Activated CD8-positive, alpha-beta memory T cell treated with anti-CD3 and anti-CD28 coated beads, Interleukin-2, amount 50 U/mL, for 4 hours (primary cell): Measurements from ENCODE around the gene NDST3.

Source experiments
- DNase-seq: peaks from one replicate; pipeline ENCODE4 v3.0.0-alpha.2; 2020

The NDST3 gene

DNA sequence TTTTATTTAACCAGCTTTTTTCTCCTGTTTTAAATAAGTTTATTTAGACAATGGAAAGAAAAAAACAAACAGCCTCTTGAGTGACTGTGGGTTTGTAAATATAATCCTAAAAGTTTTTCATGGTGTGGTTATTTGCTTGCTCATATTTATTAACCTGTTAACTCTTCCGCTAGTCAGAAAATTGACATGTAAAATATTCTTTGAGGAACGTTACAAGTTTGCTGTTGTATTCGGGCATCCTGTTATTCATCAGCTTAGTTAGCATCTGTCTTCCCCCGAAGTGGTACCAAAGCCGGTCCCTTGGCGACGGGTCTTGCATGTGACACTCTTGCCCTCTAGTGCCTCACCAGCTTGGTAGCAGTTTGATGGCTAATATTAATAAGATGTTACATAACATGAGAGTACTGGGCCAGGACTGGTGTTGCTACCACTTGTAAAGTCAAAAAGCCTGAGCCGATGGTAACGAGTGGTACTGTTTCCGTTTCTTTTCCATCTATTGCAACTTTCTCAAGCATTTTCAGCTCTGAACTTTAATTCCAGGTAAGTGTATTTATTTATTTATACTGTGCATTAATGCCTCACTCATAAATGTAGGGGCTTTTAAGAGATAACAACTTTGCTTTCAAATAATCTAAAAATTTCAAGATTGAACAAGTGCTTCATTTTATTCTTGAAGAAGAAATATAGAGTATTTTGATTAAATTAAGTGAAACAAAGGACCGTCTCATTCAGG, at the start of gene NDST3:
TSS of gene NDST3 (plus strand) at position 434 of the 733 bp plus-strand sequence. CDS start 19,425 bp downstream, outside the sequence.
- no peak for DNase-seq

GRCh38 chr4:117986321-117986720, 48.0 kb upstream of the NDST3 start:
- DNase-seq, result no peak

- DNase-seq, result no peak
Measured at GRCh38 chr4:117987464-117987863, 46.8 kb upstream of the NDST3 start.

- no peak for DNase-seq
Measured at GRCh38 chr4:117996891-117997290, 37.4 kb upstream of the NDST3 start.

DNA sequence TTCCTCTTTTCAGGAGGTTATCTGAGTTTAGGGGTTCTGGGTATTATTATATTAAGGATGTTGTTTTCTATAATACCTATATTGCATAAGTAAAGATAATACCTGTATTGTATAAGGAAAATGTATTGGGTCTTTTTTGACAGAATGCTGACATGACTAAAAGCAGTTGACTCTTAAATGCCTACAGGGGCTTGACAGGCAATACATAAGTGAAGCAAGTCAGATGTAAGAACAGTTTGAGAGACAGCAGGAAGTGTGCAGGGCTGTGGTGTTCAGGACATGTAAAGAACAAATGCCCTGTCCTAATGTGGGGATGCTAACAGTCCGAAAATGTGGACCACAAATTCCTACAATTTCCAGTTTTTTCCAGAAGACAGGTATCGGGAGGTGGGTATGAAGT, 30.2 kb upstream of the NDST3 start:
- no peak for DNase-seq

- no peak for DNase-seq
Measured at GRCh38 chr4:118005883-118006282, 28.4 kb upstream of the NDST3 start.

- no peak for DNase-seq
Measured at GRCh38 chr4:118012142-118012541, 22.1 kb upstream of the NDST3 start.

DNA sequence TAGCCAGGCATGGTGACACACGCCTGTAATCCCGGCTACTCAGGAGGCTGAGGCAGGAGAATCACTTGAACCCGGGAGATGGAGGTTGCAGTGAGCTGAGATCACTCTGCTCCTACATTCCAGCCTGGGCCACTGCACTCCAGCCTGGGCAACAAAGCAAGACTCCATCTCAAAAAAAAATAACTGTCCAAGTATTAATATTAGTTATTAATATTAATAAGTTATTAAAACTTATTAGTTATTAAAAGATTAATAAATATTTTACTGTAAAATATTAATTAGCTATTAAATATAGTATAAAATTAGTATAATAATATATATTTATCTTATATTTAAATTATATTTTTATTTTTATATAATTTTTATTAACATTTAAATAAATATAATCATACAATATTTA, 19.5 kb upstream of the NDST3 start:
- DNase-seq, result no peak

- no peak for DNase-seq
Measured at GRCh38 chr4:118018381-118019145, 15.7 kb upstream of the NDST3 start.

DNA sequence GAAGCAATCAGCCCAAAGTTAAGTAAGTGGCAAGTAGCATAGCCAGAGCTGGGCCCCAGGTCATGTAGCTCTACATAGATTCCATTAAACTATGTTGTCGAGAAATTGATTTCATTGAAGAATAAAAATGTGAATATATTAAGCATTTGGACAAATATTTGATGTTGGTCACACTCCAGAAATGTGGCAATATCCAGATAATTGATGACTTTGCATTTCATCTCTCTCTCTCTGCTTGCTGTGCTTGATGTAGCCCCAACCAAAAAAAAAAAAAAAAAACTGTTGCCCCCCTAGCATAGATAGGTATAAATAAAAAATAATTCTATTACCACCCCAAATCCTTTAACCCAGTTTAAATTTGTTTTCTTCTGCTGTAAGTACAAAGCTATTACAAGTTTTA, 7.5 kb upstream of the NDST3 start:
- no peak for DNase-seq

GRCh38 chr4:118029224-118029623, 5.1 kb upstream of the NDST3 start:
- DNase-seq, result no peak

DNA sequence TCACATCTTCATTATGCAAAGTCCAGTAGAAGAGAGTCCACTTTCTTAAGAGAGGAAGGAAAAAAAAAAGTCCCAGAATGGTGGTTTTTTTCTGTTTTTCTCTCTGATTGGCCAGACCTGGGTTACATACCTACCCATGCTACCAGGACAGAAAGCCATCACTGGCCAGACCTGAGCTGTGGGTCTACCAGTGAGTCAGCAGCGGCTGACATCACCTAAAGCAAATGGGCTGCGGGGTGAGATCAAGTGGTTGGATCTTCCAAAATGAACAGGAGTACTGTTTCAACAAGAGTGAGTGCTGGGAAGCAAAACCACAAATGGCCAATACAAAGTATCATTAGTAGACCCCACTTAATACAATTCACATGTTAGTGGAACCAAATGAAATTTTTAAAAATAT, 1.6 kb upstream of the NDST3 start:
- no peak for DNase-seq

DNA sequence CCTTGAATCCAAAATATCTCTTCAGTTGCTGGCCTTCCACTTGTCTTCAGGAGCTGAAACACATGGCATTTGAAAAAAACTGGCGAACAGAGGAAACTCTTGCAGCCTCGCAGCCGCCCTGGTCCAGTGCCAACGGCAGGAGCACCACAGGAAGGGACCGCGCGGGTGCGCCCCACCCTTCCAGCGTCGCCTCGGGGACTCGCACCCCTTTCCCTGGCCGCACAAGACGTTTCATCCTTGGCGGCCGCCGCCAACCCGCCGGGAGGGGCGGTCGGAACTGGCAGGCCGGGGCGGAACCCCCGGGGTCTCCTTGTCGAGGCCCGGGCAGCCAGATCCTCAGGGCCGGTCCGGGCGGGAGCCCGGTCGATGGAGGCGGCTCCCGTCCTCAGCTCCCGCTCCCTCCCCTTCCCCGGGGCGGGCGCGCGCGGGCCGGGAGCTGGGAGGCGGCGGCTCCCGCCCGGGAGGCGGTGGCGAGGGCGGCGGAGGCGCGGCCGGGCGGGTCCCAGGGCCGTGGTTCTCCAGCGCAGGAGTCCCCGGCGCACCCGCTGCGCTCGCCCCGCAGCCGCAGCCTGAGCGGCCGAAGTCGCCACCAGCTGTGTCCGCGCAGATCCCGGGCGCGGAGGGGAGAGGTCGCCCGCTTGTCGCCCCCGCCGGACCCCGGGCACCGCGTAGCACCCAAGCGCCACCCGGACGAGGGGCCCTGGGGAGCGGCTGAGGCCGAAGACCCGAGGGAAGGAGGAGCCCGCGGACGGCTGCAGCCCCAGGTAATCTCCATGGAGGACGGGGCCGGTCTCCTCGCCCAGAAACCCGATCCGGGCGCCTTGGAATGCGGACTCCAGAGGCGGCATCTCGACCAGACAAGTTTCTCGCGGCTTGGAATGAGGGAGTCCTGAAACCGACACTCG, 886 bp upstream of the NDST3 start:
- DNase-seq, result no peak

GRCh38 chr4:118035309-118035708, 1.0 kb downstream of the NDST3 start:
- DNase-seq, result no peak

GRCh38 chr4:118036336-118036735, 2.0 kb downstream of the NDST3 start:
- no peak for DNase-seq

GRCh38 chr4:118037955-118038354, 3.7 kb downstream of the NDST3 start:
- no peak for DNase-seq

DNA sequence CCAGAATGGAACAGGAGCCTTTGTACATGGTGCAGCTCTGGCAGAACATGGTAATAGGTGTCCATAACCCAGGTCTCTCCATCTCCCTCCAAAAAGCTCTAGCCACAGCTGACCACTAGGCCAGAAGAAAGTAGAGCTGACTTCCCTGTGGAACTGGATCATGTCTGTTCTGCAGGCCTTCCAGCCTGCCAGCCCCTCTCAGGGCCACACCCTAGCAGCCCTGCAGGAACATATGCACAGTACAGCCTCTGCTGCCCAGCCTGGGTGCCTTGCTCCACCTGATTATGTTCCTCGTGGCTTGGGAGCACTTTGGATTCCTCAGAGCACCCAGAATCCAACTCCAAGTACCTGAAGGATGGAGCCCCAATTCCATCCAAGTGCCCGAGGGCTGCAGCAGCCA, 12.0 kb downstream of the NDST3 start:
- no peak for DNase-seq

DNA sequence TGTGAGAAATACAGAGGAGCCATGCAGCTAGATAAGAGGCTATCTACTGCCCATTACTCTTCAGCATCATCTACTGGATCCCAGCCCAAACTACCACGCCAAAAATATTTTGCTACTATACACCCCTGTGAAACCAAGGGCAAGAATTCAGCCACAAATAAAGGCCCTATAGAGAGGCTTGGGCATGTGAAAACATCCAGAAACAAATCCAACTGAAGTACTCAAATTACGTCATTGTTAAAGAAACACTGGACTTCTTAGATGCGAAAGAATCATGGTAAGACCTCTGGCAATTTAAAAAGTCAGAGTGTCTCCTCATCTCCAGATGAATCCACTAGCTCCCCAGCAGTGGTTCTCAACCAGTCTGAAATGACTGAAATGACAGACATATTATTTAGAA, 12.8 kb downstream of the NDST3 start:
- DNase-seq, result no peak

DNA sequence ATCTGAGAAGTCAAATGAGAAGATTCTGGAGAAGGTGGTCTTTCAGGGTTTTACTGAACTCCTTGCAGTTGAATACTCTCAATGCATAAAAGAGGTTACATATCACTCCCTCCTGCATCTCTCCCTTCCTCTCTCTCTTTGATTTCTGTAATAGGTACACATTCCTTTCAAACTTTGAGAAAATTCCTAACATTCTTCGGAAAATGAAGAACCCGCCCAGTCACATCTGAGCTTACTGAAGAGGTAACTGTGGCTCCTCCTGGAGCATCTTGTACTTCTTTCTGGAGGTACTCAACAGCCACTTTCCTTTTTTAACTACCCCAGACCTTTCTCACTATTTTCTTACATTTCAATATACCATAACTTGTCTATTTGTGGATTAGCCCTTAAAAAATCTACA, 24.7 kb downstream of the NDST3 start:
- no peak for DNase-seq

DNA sequence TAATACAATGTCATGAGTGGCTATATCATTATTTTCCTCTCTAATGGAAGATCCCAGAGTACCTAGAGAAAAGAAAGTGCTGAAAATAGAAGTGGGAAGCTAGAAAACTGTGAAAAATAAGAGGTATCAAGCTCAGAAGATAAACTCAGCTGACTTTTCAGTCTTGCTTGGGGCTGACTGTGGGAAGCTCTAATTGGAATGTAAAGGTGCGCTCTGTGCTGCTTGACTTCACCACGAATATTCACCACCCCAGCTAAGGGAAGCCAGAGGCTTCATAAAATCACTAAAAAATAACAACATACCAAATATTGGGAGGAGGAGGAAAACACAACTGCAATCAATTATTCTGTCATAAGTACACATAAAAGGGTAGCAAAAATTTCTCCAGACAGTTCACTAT, 25.1 kb downstream of the NDST3 start:
- no peak for DNase-seq

- no peak for DNase-seq
Measured at GRCh38 chr4:118076958-118077766, 42.9 kb downstream of the NDST3 start.

GRCh38 chr4:118077767-118078105, 43.5 kb downstream of the NDST3 start:
- no peak for DNase-seq

DNA sequence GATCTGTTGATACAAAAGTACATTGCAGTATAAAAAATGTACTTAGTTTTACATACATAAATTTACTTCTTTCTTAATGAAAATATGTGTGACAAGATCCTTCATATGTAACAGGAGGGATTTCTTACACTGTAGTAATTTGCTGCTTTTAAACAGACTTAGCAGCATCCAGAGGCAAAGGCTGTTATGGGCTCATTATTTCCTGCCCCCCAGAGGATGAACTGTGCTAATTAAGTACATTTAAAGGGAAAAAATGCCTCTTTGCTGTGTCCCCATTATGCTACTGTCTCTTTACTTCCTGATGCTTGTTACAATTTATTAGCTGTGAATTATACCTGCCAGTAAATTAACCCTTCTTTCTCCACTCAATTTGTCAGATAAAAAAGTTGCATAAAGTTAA, 47.1 kb downstream of the NDST3 start:
- no peak for DNase-seq
